Peyer's patch (tissue), 4 donors: ENCODE measurements around the gene TCEANC2. TPM values are rescaled to one million over a fixed set of nuclear protein-coding genes. Genes with fewer than 3 reads are reported as not detected.
A peak's percentile ranks its signal among the peaks of the same experiment; 100 is the strongest.
"Not testable (repeated sequence)": the region's sequence is repeated elsewhere in the genome, so short reads cannot be mapped to it uniquely, and the experiment has no call there.

Experiments used
- DNase-seq, 3 donors: peaks; one replicate each; pipeline ENCODE4 v3.0.0-alpha.2; 2017 to 2019
- H3K27ac ChIP-seq, 4 donors: fragments of 200-600 bp; sonication (generic); one replicate each; pipeline ENCODE4 v1.5.1; 2016 to 2019
- H3K27me3 ChIP-seq, 2 donors: fragments of 200-600 bp; sonication (generic); one replicate each; pipeline ENCODE4 v1.5.1; 2019
- H3K36me3 ChIP-seq, 3 donors: fragments of 200-600 bp; sonication (generic); one replicate each; pipeline ENCODE4 v1.5.1; 2016 to 2019
- H3K4me1 ChIP-seq, 4 donors: fragments of 200-600 bp; sonication (generic); one replicate each; pipeline ENCODE4 v1.5.1; 2016 to 2019
- H3K4me3 ChIP-seq, 4 donors: fragments of 200-600 bp; sonication (generic); 1 replicate in 3 of 4; 2 replicates in 1 of 4; pipeline ENCODE4 v1.5.1; 2016 to 2019; ENCODE audit warnings: mild to moderate bottlenecking in 1 of 4
- H3K9me3 ChIP-seq, 4 donors: fragments of 200-600 bp; sonication (generic); one replicate each; pipeline ENCODE4 v1.5.1; 2016 to 2019; ENCODE audit warnings: mild to moderate bottlenecking in 1 of 4
- POLR2A ChIP-seq, 2 donors: fragments of 450-650 bp; IDR thresholded peaks; one replicate each; pipeline ENCODE4 v1.5.1; 2017; ENCODE audit warnings: antibody characterized with exemption in 2 of 2, mild to moderate bottlenecking in 2 of 2, moderate library complexity in 2 of 2
- total RNA-seq, 4 donors: library from RNA; depleted of rRNA; stranded (reverse); fragments of >200 nt; gene quantifications; one replicate each; pipeline ENCODE4 v1.1.0, GENCODE V29; 2016
- TF ChIP-seq, protein P1 (sequence below), 6 experiments: fragments of 450-650 bp in 4 of 6; fragments of 200-600 bp in 2 of 6; sonication (generic) in 1 of 6; IDR thresholded peaks; one replicate each; pipeline ENCODE4 v1.5.1; 2017 to 2019; ENCODE audit warnings: antibody characterized with exemption in 6 of 6, mild to moderate bottlenecking in 3 of 6, moderate library complexity in 1 of 6

The TCEANC2 gene
- total RNA-seq: 1 to 10 TPM; 3.0 to 6.6 (median 5.3) TPM

DNA sequence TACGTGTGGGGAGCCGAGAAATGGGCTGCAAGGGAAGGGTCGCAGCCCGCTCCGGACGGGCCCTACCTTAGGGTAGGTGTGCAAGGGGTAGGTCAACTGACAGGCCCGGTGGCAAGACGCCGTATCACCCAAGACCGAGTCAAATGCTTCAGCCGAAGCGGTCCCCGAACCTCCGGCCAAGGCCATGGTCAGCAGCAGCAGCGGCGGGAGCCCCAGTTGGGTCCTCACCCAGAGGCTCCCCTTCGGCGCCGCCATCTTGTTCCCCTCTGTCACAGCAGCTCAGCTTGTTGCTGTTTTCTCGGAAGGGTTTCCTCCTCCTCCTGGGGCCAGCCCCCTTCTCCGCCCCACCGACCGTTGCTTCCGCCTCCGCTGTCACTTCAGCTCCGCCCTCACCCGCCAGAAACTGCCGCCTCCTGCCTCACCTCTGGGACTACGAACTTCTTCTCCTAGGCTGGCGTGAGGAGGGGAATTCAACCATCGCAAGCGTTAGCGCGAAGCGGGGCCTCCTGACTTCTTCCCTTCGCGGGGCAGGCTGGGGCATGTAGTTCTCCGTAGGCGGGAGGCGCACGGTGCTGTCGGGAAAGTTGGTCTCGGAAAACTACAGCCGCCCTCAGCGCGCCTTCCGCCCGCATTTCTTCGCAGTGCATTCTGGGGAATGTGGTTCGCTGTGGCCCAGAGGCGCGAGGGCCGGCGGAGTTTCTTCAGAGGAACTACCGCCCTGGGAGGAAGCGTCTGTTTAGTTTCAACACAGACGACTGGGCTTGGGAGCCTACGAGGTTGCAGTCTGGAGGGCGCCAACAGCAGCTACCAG is at the start of gene TCEANC2, which contains the start of gene TMEM59:
Gene TCEANC2, plus strand, starts transcription at position 675 of the 811 bp plus-strand sequence. CDS start 815 bp downstream, outside the sequence.
Gene TMEM59, minus strand, starts transcription at position 271 of the 811 bp plus-strand sequence. Its CDS starts 16 bp downstream, at position 255.
- Histone ChIP-seq H3K9me3 (no peaks in the 10 kb centered on the region), H3K27me3 (no peaks in the 10 kb centered on the region), H3K27ac (peak within 1 kb of the TSS; percentile 88 to 99 (median 98)), H3K4me3 (peak within 1 kb of the TSS; percentile 58 to 95 (median 88)), H3K4me1 (peaks cover 0 to 47% (median 13%) of the 10 kb centered on the region in 4 donors), H3K36me3 (no peaks in the 10 kb centered on the region)
- DNase-seq: peak; percentile 97 to 99 (median 98)
- TF ChIP-seq POLR2A (IDR thresholded peaks at IDR 0.05): peak; percentile 75 to 81
- TF ChIP-seq, protein P1, sequence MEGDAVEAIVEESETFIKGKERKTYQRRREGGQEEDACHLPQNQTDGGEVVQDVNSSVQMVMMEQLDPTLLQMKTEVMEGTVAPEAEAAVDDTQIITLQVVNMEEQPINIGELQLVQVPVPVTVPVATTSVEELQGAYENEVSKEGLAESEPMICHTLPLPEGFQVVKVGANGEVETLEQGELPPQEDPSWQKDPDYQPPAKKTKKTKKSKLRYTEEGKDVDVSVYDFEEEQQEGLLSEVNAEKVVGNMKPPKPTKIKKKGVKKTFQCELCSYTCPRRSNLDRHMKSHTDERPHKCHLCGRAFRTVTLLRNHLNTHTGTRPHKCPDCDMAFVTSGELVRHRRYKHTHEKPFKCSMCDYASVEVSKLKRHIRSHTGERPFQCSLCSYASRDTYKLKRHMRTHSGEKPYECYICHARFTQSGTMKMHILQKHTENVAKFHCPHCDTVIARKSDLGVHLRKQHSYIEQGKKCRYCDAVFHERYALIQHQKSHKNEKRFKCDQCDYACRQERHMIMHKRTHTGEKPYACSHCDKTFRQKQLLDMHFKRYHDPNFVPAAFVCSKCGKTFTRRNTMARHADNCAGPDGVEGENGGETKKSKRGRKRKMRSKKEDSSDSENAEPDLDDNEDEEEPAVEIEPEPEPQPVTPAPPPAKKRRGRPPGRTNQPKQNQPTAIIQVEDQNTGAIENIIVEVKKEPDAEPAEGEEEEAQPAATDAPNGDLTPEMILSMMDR (IDR thresholded peaks at IDR 0.05): peak in 3 of 6 experiments; percentile 16 to 26 (median 19)

DNA sequence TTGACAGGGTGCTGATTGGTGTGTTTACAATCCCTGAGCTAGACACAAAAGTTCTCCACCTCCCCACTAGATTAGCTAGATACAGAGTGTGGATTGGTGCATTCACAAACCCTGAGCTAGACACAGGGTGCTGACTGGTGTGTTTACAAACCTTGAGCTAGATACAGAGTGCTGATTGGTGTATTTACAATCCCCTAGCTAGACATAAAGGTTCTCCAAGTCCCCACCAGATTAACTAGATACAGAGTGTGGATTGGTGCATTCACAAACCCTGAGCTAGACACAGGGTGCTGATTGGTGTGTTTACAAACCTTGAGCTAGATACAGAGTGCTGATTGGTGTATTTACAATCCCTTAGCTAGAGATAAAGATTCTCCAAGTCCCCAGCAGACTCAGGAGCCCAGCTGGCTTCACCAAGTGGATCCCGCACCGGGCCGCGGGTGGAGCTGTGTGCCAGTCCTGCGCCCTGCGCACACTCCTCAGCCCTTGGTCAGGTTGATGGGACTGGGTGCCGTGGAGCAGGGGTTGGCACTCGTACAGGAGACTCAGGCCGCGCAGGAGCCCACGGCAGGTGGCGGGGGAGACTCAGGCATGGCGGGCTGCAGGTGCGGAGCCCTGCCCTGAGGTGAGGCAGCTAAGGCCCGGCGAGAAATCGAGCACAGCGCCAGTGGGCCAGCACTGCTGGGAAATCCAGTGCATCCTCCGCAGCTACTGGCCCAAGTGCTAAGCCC is 49.5 kb upstream of the TCEANC2 start:
- H3K4me3 ChIP-seq, H3K4me1 ChIP-seq, H3K27me3 ChIP-seq, H3K9me3 ChIP-seq, H3K36me3 ChIP-seq, H3K27ac ChIP-seq: not testable (repeated sequence)
- peak in 1 of 3 donors; percentile 34 for DNase-seq

DNA sequence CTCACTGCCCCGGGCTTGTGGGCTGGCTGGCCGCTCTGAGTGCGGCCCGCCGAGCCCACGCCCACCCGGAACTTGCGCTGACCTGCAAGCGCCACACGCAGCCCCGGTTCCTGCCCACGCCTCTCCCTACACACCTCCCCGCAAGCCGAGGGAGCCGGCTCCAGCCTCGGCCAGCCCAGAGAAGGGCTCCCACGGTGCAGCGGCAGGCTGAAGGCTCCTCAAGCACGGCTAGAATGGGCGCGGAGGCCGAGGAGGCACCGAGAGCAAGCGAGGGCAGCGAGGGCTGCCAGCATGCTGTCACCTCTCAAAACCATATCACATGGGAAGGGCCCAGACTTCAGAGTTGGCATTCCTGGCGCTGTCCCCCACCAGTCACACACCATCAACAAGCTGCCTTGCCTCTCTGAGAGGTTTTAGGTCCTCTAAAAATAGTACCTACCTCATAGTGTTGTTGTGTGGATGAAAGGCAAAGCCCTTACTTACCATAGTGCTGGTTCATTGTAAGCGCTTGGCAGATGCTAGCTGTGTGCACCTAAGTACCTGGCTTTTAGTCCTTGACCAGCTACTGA is 48.8 kb upstream of the TCEANC2 start:
- H3K9me3 ChIP-seq: no peaks in the 10 kb centered on the region
- no peak overlapping the region for H3K27ac ChIP-seq

DNA sequence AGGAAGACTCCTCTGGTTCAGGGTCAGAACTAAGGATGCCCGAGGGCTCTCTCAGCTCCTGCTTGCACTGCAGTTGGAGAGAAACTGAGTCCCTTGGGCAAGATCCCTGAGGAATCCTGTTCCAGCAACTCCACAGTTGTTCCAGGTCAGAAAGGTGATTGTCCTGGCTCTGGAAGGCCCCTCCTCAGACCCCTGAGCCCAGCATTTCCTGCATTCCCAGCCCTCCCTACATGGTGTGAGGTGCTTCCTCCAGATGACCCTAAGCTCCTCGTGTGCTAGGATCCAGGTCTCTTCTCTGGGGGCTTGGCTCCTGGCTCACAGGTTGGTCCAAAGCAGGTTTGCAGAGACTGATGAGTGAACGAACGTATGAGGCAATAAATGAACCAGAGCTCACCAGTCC is 46.9 kb upstream of the TCEANC2 start:
- Histone ChIP-seq H3K4me3 (no peak overlapping the region), H3K4me1 (no peaks in the 10 kb centered on the region), H3K27me3 (no peaks in the 10 kb centered on the region), H3K36me3 (no peaks in the 10 kb centered on the region), H3K27ac (no peak overlapping the region), H3K9me3 (no peaks in the 10 kb centered on the region)
- DNase-seq: no peak
- TF ChIP-seq, protein P1 (IDR thresholded peaks at IDR 0.05): no peak
- TF ChIP-seq POLR2A (IDR thresholded peaks at IDR 0.05): no peak

More for the DNA sequence above, 48.8 kb upstream of the TCEANC2 start:
- H3K4me3 ChIP-seq: no peak overlapping the region
- TF ChIP-seq POLR2A (IDR thresholded peaks at IDR 0.05): no peak
- TF ChIP-seq, protein P1 (IDR thresholded peaks at IDR 0.05): no peak
- peak in 1 of 3 donors; percentile 23 for DNase-seq
- H3K4me1 ChIP-seq: no peaks in the 10 kb centered on the region
- no peaks in the 10 kb centered on the region for H3K27me3 ChIP-seq
- H3K36me3 ChIP-seq: no peaks in the 10 kb centered on the region

DNA sequence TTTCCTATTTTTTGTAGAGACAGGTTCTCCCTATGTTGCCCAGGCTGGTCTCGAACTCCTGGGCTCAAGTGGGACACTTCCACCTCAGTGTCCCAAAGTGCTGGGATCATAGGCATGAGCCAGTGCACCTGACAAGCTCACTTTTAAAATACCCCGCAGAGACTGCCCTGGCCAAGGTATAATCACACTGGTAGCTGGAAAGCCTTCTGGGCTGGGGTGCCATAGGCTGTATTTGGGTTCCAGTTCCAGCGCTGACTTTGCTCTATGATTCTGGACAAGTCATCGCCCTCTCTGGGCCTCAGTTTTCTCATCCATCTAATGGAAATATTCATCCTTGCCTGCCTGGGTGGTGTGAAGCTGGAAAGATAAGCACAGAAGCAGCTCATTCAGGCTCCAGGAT is 45.8 kb upstream of the TCEANC2 start:
- Histone ChIP-seq H3K4me1 (no peaks in the 10 kb centered on the region), H3K27me3 (no peaks in the 10 kb centered on the region), H3K4me3 (no peak overlapping the region), H3K27ac (no peak overlapping the region), H3K9me3 (no peaks in the 10 kb centered on the region), H3K36me3 (no peaks in the 10 kb centered on the region)
- TF ChIP-seq, protein P1 (IDR thresholded peaks at IDR 0.05): no peak
- no peak for TF ChIP-seq POLR2A (IDR thresholded peaks at IDR 0.05)
- no peak for DNase-seq
